GM10266 (cell line): Measurements from ENCODE around the gene GON4L.
"Not testable (repeated sequence)": the region's sequence is repeated elsewhere in the genome, so short reads cannot be mapped to it uniquely, and the experiment has no call there.

ENCODE experiments used
- DNase-seq: peaks from one replicate; pipeline ENCODE4 v3.0.0; 2012; ENCODE audit errors: extremely low spot score
- TF ChIP-seq, protein P1 (sequence below): IDR thresholded peaks from 2 replicates; pipeline ENCODE4 v1.5.1; 2012; ENCODE audit warnings: mild to moderate bottlenecking, low read depth; ENCODE audit not compliant: control insufficient read depth, insufficient read depth; ENCODE audit errors: missing control alignments

Gene GON4L, protein sequence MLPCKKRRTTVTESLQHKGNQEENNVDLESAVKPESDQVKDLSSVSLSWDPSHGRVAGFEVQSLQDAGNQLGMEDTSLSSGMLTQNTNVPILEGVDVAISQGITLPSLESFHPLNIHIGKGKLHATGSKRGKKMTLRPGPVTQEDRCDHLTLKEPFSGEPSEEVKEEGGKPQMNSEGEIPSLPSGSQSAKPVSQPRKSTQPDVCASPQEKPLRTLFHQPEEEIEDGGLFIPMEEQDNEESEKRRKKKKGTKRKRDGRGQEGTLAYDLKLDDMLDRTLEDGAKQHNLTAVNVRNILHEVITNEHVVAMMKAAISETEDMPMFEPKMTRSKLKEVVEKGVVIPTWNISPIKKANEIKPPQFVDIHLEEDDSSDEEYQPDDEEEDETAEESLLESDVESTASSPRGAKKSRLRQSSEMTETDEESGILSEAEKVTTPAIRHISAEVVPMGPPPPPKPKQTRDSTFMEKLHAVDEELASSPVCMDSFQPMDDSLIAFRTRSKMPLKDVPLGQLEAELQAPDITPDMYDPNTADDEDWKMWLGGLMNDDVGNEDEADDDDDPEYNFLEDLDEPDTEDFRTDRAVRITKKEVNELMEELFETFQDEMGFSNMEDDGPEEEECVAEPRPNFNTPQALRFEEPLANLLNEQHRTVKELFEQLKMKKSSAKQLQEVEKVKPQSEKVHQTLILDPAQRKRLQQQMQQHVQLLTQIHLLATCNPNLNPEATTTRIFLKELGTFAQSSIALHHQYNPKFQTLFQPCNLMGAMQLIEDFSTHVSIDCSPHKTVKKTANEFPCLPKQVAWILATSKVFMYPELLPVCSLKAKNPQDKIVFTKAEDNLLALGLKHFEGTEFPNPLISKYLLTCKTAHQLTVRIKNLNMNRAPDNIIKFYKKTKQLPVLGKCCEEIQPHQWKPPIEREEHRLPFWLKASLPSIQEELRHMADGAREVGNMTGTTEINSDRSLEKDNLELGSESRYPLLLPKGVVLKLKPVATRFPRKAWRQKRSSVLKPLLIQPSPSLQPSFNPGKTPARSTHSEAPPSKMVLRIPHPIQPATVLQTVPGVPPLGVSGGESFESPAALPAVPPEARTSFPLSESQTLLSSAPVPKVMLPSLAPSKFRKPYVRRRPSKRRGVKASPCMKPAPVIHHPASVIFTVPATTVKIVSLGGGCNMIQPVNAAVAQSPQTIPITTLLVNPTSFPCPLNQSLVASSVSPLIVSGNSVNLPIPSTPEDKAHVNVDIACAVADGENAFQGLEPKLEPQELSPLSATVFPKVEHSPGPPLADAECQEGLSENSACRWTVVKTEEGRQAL (N-terminal part only)

DNA sequence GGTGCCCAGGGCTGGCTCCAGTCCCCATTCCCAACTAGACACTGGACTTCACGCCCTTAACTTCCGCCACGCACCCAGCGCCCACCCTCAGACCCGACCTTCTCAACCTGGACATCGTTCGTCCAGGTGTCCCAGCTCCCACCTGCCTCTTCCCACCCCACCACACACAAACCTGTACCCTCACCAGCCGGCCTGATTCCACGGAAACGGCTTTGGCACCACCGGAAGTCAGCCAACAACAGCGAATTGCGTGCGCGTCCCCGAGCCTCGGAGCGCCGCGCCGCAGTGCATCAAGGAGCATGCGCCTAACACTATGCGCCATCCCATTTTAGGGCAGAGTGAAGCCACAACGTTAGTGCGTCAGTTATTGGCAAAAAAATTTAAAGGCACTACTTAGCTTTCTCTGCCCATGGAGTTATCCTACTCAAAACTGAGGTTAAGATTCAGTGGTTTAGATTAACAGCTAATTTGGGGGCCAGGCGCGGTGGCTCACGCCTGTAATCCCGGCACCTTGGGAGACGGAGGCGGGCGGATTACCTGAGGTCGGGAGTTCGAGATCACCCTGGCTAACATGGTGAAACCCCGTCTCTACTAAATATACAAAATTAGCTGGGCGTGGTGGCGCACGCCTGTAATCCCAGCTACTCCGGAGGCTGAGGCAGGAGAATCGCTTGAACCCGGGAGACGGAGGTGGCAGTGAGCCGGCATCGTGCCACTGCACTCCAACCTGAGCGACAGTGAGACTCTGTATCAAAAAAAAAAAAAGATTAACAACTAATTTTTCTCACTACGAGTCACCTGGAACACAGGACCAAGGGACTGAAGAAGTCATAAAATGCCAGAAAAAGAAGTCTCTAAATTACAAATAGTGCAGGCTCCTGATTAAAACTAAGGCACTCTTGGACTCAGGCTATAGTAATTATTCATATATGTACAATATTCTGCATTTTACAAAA is at the start of gene GON4L:
Gene GON4L, minus strand, starts transcription at position 240 of the 956 bp plus-strand sequence. CDS start 3,434 bp downstream, outside the sequence.
- TF ChIP-seq, protein P1, sequence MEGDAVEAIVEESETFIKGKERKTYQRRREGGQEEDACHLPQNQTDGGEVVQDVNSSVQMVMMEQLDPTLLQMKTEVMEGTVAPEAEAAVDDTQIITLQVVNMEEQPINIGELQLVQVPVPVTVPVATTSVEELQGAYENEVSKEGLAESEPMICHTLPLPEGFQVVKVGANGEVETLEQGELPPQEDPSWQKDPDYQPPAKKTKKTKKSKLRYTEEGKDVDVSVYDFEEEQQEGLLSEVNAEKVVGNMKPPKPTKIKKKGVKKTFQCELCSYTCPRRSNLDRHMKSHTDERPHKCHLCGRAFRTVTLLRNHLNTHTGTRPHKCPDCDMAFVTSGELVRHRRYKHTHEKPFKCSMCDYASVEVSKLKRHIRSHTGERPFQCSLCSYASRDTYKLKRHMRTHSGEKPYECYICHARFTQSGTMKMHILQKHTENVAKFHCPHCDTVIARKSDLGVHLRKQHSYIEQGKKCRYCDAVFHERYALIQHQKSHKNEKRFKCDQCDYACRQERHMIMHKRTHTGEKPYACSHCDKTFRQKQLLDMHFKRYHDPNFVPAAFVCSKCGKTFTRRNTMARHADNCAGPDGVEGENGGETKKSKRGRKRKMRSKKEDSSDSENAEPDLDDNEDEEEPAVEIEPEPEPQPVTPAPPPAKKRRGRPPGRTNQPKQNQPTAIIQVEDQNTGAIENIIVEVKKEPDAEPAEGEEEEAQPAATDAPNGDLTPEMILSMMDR, result no peak
- peak; percentile 86 for DNase-seq

DNA sequence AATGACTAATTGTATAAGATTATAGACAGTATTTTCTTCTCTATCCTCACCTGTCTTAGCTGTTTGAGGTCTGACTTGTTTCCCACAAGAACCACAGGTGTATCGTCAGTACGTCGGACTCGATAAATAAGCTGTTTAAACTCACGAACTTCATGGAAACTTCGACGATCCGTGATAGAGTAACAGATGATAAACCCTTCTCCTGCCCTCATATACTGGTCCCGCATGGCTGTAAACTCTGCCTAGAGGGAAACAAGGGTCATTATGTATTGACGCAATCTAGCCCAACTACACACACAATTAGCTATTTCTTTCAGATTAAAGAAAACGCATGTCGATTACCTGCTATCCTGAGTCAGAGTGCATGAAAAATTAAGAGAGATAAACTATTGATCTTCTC is 47.2 kb upstream of the GON4L start:
- no peak for DNase-seq
- TF ChIP-seq, protein P1, result no peak

DNA sequence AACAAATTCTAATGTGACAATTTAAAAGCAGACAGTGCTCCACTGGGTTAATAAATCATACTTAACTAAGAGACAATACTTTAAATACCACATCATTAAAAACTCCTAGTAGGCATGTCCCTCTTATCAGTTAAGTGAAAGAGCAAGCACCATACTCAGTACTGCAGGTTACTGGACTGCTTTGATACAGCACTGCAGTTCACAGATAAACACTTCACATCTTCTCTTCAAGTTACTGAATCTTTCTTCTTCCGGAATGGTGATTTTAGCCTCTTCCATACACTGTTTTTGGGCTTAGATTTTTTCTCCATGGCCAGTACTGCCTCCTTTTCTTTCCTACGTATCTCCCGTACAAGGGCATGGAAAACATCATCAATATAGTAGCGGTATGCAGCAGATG is 43.1 kb upstream of the GON4L start:
- no peak for DNase-seq
- TF ChIP-seq, protein P1, result no peak

DNA sequence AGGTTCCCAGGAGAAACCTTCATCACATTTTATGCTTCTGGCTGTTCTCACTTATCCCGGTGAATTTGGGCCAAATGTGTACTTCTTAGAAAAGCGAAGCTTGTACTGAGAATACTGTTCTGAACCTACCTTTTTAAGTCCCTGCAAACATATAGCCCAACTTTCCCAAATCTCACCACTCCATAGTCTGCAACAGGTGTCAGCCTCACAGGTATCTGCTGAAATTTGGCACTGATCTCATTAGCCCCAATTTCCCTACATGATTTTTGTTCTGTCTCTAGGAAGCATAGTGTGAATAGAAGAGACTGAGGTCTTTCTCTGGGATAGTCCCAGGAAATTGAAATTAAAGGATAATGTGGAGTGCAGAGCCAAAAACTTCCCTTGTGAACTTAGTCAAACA is 42.7 kb upstream of the GON4L start:
- TF ChIP-seq, protein P1, result no peak
- DNase-seq, result no peak

DNA sequence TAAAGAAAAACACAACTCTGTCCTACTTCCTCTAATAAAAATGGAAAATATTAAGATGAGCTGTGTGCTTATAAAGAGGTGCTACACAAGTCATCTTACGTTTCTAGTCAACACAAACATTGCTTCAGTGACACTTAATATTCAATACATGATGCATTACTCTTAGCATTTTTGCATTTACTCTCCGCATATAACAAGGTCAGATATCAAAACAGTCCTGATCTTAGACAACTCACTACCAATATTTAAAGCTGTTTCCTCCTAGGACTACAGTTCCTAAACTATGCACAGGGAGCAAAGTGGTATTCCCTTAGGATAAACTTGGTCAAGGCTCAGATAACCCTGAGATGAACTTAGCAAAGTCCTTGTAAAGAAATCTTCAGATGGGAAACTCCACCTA is 41.9 kb upstream of the GON4L start:
- TF ChIP-seq, protein P1, result no peak
- no peak for DNase-seq

DNA sequence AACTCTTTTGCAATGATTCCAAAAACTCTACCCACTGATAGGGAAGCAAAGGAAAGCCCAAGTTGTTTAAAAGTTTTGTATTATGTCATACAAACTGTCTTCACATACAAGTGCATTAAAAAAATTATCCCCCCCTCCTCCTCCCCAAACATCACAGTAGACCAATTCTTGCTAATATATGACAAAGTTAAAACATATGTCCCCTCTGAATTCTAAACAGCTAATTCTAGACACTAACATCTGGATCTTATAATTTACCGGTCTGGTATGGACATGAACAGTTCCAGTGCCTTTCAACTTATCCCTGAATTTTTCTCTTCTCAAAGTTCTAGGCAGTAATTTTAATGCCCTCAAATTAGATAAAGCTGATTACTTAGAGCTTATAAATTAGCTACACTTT is 40.7 kb upstream of the GON4L start:
- no peak for DNase-seq
- TF ChIP-seq, protein P1, result no peak

DNA sequence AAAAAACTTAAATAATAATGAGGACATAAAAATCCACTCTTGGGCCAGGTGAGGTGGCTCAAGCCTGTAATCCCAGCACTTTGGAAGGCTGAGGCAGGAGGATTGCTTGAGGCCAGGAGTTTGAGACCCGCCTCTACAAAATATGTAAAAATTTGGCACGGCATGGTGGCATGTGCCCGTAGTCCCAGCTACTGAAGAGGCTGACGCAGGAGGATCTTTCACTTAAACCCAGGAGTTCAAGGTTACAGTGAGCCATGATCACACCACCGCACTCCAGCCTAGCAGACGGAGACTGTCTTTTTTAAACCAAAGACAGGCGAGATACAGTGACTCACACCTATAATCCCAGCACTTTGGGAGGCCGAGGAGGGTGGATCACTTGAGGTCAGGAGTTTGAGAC is 39.5 kb upstream of the GON4L start:
- DNase-seq, result not testable (repeated sequence)

DNA sequence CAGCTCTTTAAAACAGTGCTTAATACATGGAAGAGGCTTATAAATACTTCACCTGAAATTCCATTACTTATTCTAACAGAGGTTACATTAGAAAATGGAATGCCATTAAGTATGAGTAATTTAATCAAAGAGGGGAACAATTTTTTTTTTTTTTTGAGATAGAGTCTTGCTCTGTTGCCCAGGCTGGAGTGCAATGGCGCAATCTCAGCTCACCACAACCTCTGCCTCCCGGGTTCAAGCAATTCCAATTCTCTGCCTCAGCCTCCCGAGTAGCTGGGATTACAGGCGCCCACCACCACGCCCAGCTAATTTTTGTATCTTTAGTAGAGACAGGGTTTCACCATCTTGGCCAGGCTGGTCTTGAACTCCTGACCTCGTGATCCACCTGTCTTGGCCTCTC is 38.6 kb upstream of the GON4L start:
- not testable (repeated sequence) for DNase-seq
